C4-2B (cell line): Measurements from ENCODE around the gene FRMD8.

Experiments
- CTCF ChIP-seq: fragments of 450-650 bp; conservative IDR thresholded peaks from 2 replicates; pipeline ENCODE4 v1.5.1; 2017; ENCODE audit warnings: mild to moderate bottlenecking
- ZFX ChIP-seq: fragments of 450-650 bp; IDR thresholded peaks from 2 replicates; pipeline ENCODE4 v1.6.1; 2017

DNA sequence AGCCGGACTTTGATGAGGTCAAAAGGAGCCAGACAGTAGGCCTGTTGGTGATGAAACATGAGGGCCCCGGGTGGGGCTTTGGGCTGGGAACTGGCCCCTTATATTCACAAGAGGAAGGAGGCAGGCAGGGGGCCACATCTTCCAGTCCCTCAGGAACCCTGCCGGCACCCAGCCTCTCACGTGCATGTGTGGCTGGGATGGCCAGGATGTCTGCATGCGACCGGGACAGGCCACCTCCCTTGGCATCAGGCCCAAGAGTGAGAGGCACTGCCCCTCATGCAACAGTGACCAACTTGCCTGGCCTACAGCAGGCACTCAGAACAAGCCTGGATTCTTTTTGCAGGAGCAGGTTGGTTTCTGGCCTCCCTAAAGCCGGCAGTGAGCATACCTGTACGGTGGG, 9.4 kb upstream of the FRMD8 start:
- no peak for TF ChIP-seq CTCF
- TF ChIP-seq ZFX: no peak
